Stimulated activated CD8-positive, alpha-beta memory T cell treated with anti-CD3 and anti-CD28 coated beads, Interleukin-2, amount 100 ng/mL, for 1 hour (primary cell): ENCODE data around the gene CFHR5.
"Not testable (repeated sequence)": the region's sequence is repeated elsewhere in the genome, so short reads cannot be mapped to it uniquely, and the experiment has no call there.

Experiments
- DNase-seq, 2 donors: peaks; one replicate each; pipeline ENCODE4 v3.0.0-alpha.2; 2020; ENCODE audit warnings: low read depth in 2 of 2

Gene CFHR5

DNA sequence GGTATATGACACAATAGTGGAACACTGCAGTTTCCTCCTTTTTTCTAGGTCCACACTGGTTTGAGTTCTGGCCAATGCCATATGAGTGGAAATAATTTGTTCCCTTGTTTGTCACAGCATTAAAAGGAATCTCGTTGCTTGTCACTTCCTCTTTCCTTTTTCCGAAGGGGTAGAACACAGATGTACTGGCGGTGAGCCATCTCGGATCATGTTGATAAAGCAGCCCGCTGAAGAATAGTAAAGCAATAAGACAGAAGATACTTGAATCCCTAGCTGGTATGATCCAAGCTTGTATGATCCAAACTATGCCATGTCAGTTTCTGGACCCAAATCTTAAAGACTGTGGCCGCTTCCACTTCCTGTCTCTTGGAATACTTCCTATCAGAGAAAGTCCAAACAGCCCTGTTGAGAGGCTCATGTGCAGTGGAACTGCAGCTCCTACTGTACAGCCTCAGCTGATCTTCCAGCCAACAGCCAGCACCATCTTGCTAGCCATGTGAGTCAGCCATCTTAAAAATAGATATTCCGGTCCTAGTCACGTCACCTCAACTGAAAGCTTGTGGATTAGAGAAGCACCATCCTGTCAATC is 40.3 kb downstream of the CFHR5 start:
- no peak for DNase-seq

DNA sequence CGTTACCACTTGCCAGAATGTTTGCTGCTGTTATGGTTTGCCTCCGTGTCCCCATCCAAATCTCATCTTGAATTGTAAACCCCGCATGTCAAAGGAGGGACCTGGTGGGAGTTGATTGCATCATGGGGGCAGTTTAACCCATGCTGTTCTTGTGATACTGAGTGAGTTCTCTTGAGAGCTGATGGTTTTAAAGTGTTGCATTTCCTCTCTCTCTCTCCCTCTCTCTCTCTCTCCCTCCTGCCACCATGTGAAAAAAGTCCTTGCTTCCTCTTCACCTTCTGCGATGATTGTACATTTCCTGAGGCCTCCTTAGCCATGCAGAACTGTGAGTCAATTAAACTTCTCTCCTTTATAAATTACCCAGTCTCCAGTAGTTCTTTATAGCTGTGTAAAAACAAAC is 44.4 kb downstream of the CFHR5 start:
- DNase-seq = no peak

DNA sequence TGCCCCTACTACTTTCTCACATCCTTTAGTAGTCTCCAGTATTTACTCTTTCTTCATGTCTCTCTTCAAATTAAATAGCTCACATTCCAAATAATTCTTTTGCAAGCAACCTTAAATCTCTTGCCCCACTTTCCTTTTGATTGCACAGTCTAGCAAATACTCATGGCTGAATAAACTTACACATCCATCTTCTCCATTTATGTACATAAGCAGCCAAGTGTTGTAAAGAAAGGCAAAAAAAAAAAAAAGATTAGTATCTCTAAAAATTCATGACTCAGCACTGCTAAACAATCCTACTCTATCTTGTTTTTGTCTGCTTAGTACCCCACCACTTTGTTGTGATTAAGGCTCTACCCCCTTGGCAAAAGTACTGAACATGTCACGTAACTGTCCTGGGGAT is 47.1 kb downstream of the CFHR5 start:
- no peak for DNase-seq

DNA sequence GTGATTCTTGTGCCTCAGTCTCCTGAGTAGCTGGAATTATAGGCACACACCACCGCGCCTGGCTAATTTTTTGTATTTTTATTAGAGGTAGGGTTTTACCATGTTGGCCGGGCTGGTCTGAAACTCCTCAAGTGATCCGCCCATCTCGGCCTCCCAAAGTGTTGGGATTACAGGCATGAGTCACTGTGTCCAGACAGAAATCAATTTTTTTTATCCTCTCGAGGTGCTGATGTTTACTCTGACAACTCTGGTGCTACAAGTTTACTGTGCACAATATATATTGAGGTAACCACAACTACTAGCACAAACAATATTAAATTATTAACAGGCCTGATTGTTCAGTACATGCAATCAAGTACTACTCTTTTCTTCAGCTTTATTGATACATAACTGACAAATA is 50.0 kb downstream of the CFHR5 start:
- DNase-seq = no peak

DNA sequence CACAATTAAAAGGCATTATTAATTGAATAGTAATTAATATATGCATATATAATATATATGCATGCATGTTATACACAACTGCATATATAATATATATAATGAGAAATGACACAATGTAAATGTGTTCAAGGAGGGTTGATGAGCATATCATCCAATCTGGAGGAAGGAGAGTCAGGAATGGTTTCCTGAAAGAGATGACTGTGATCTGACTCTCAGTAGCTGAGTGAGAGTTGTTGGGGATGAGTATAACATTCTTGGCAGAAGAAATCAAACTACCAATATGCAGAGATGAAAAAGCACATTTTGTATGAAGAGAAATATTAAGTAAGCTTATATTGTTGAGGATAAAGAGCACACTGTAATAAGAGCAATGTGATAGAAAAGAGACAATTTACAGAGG is 52.4 kb downstream of the CFHR5 start:
- no peak for DNase-seq

DNA sequence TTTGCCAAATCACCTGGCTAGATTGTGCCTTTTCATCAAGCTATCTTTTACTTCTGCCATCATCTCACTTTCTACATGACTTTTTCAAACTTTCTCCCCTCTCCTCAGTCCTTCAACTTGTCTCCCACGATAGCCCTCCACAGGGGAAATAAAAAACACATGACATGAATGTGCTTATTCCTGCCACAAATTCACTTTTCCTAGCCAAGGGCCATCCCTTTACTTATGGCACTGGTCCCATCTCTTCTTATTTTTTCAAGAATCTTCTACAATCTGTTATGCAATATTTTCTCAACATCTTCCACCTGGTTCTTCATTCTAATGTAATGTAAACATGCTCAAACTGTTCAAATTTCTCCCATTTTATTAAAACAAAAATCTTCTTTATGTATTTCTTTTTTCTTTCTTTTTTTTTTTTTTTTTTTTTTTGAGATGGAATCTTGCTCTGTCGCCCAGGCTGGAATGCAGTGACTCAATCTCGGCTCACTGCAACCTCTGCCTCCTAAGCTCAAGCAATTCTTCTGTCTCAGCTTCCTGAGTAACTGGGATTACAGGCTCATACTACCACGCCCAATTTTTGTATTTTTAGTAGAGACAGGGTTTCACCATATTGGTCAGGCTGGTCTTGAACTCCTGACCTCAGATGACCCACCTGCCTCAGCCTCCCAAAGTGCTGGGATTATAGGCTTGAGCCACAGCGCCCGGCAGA is 57.4 kb downstream of the CFHR5 start:
- DNase-seq = not testable (repeated sequence)

DNA sequence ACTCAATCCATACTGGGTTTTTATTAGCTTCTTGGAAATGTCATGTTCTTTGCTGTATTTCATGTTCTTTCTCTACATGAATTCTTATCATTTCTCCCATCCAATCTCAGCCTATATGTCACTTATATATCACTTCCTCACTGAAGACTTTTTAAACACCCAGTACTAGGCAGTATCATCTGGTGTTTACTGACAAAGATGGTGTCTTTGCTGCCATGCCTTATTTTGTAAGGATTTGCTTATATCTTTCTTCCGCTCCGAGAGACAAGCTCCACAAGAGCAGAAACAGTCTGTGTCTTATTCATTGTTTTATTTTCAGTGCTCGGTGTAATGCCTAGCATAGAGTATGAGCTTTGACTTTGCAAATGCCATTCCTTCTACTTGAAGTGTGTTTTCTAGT is 59.5 kb downstream of the CFHR5 start:
- no peak for DNase-seq

DNA sequence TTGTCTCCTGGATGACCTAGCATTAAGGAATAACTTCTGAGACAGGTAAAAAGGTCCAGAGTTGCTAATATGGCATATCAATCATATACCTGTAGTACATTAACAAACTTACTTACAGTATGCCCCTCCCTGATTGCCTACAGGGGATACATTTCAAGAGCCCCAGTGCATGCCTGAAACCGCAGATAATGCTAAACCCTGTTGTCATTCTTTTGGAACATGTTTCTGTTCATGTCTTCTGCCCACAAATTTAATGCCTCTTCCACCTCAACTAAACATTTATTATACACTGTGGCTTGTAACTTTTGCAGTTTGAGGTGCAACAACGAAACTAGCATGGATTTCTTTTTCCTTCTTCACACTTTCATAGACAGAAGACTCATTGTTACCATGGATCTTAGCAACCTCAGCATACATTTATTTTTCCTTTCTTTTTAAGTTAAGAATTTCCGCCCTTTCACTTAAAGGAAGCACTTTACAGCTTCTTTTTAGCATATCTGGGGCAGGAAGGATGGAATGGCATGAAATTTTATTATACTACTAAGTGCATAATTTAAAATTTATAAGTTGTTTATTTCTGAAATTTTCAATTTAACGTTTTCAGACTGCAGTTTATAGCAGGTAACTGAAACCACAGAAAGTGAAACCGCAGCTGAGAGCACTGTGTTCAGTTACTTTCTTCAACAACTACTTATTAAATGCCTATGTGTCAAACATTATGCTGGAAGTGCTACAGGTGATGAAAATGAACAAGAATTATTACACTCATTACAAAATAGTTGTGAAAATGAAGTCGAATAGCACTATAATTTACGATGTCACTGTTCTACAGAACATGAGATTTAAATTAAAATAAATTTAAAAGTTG is 64.4 kb downstream of the CFHR5 start:
- DNase-seq = no peak

DNA sequence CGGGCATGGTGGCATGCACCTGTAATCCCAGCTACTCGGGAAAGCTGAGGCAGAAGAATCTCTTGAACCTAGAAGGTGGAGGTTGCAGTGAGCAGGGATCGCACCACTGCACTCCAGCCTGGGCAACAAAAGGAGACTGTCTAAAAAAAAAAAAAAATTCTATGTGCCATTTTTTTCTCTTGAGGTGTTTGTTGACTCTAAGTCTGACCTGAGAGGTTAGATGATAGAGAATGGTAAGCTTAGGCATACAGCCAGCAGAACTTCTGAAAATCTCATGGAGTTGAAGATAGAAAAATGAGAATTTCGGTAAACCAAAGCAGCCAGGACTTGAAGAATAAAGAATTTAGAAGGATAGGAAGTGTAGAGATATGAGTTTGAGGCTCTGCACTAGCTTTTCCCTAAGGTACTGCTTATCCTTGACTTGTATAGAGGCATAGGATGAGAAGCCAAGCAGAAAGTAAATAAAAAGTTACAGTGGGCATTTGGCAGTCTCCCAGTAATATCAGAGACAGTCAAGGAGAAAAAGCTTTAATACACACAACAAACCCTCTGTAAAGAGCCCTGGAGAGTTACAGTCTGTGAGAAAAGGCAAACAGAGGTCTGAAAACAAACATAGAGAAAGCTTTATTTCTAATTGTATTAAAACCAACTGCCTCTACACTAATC is 65.5 kb downstream of the CFHR5 start:
- DNase-seq = no peak

DNA sequence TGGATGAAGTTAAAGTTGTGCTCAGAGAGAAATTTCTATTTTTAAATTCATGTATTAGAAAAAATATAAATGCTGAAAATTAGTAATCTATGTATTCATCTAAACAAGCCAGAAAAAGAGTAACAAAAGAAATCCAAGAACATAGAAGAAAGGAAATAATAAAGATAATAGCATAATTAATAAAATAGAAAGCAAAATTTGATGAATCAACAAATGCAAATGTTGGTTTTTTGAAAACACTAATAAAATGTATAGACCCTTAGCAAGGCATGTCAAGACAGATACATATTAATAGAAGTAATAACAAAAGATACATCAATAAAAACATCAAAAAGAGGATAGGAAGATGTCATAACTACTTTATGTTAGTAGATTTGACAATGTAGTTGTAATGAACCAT is 71.7 kb downstream of the CFHR5 start:
- no peak for DNase-seq
